K562 (cell line): Measurements from ENCODE around the gene BTAF1.

ENCODE experiments used
- CREM ChIP-seq: IDR thresholded peaks from 2 replicates; pipeline ENCODE4 v1.6.1; 2014; ENCODE audit warnings: antibody characterized with exemption, low read depth
- ELK1 ChIP-seq: sonication (generic); formaldehyde crosslinking; IDR thresholded peaks from 2 replicates; pipeline ENCODE4 v1.8.1; 2022; ENCODE audit warnings: missing genetic modification reagents
- UBTF ChIP-seq, 2 experiments: IDR thresholded peaks; 2 replicates each; pipeline ENCODE4 v1.6.1; 2012; ENCODE audit warnings: improper control_type of control experiment in 2 of 2, low read depth in 2 of 2, low read length in 2 of 2, borderline replicate concordance in 1 of 2
- ZNF77 ChIP-seq: fragments of 250-450 bp; sonication (Bioruptor Pico); IDR thresholded peaks from 2 replicates; pipeline ENCODE4 v1.5.0; 2020

GRCh38 chr10:92031580-92031979 is 108.0 kb downstream of the BTAF1 start:
- TF ChIP-seq ELK1 (CRISPR knock-in tag): no peak
- TF ChIP-seq ZNF77 (CRISPR knock-in tag): no peak
- TF ChIP-seq CREM: no peak
- TF ChIP-seq UBTF (IDR thresholded peaks at IDR 0.05; ENCODE audit: borderline replicate concordance in 1 of 2, low read depth in 2 of 2, low read length in 2 of 2): no peak
